Neural cell (in vitro differentiated cells): ENCODE data around the gene TSEN34. TPM values are rescaled to one million over a fixed set of nuclear protein-coding genes. Genes with fewer than 3 reads are reported as not detected.
"Not testable (repeated sequence)": the region's sequence is repeated elsewhere in the genome, so short reads cannot be mapped to it uniquely, and the experiment has no call there.

ENCODE experiments used
- H2AFZ ChIP-seq: fragments of 200-600, 300-800 bp; sonication (generic), shearing (Covaris generic); 2 replicates; pipeline ENCODE4 v1.6.0; 2014; ENCODE audit warnings: low read depth, mild to moderate bottlenecking, antibody characterized with exemption, low read length, moderate library complexity
- H3F3A ChIP-seq: fragments of 200-600 bp; shearing (Covaris generic); 2 replicates; pipeline ENCODE4 v1.6.1; 2016; ENCODE audit warnings: mild to moderate bottlenecking, moderate library complexity, mixed read lengths, antibody characterized with exemption, low read length; ENCODE audit not compliant: insufficient read depth, poor library complexity, severe bottlenecking
- H3K27ac ChIP-seq: fragments of 200-600, 300-800 bp; sonication (generic), shearing (Covaris generic); 2 replicates; pipeline ENCODE4 v1.5.1; 2014; ENCODE audit warnings: mild to moderate bottlenecking, low read length, moderate library complexity
- H3K27me3 ChIP-seq: fragments of 300-800, 200-600 bp; sonication (generic), shearing (Covaris generic); 2 replicates; pipeline ENCODE4 v1.6.0; 2014; ENCODE audit warnings: mild to moderate bottlenecking, low read depth, low read length, moderate library complexity; ENCODE audit not compliant: insufficient read depth
- H3K36me3 ChIP-seq: fragments of 300-800, 200-600 bp; sonication (generic), shearing (Covaris generic); 2 replicates; pipeline ENCODE4 v1.5.1; 2014; ENCODE audit warnings: mild to moderate bottlenecking, antibody characterized with exemption, low read length, moderate library complexity; ENCODE audit not compliant: insufficient read depth
- H3K4me2 ChIP-seq: fragments of 300-800, 200-600 bp; sonication (generic), shearing (Covaris generic); 2 replicates; pipeline ENCODE4 v1.6.0; 2014; ENCODE audit warnings: mild to moderate bottlenecking, low read length
- H3K4me3 ChIP-seq: fragments of 300-800, 200-600 bp; sonication (generic), shearing (Covaris generic); 2 replicates; pipeline ENCODE4 v1.5.1; 2014; ENCODE audit warnings: mild to moderate bottlenecking, low read length, moderate library complexity
- H3K79me2 ChIP-seq: fragments of 200-600 bp; shearing (Covaris generic); replicated peaks from 2 replicates; pipeline ENCODE4 v1.6.0; 2014; ENCODE audit warnings: mild to moderate bottlenecking, low read length, moderate library complexity; ENCODE audit not compliant: insufficient read depth
- H3K9ac ChIP-seq: fragments of 300-800, 200-600 bp; sonication (generic), shearing (Covaris generic); 2 replicates; pipeline ENCODE4 v1.6.1; 2016; ENCODE audit warnings: mild to moderate bottlenecking, low read length, mixed read lengths
- H3K9me2 ChIP-seq: fragments of 200-600 bp; shearing (Covaris generic); 2 replicates; pipeline ENCODE4 v1.6.1; 2016; ENCODE audit warnings: mild to moderate bottlenecking, low read length, mixed read lengths; ENCODE audit not compliant: insufficient read depth
- H3K9me3 ChIP-seq: fragments of 200-600, 300-800 bp; sonication (generic), shearing (Covaris generic); 2 replicates; pipeline ENCODE4 v1.6.1; 2016; ENCODE audit warnings: mild to moderate bottlenecking, mixed run types, low read length, moderate library complexity, mixed read lengths
- H4K20me1 ChIP-seq: fragments of 200-600 bp; shearing (Covaris generic); 2 replicates; pipeline ENCODE4 v1.6.1; 2016; ENCODE audit warnings: mild to moderate bottlenecking, mixed run types; ENCODE audit not compliant: insufficient read depth
- CTCF ChIP-seq: fragments of 450-650 bp; IDR thresholded peaks from 2 replicates; pipeline ENCODE4 v1.5.1; 2014; ENCODE audit warnings: antibody characterized with exemption, mild to moderate bottlenecking, moderate library complexity; ENCODE audit not compliant: poor library complexity, severe bottlenecking
- EP300 ChIP-seq: fragments of 450-650 bp; conservative IDR thresholded peaks from 2 replicates; pipeline ENCODE4 v1.6.1; 2014; ENCODE audit warnings: antibody characterized with exemption, mild to moderate bottlenecking, moderate library complexity; ENCODE audit not compliant: poor library complexity, severe bottlenecking
- EZH2 ChIP-seq: fragments of 200-600, 300-800 bp; shearing (Covaris generic), sonication (generic); IDR thresholded peaks from 2 replicates; pipeline ENCODE4 v1.6.1; 2014; ENCODE audit warnings: antibody characterized with exemption, low read length, borderline replicate concordance, mild to moderate bottlenecking; ENCODE audit not compliant: insufficient read depth, poor library complexity, severe bottlenecking
- MXI1 ChIP-seq: fragments of 450-650 bp; conservative IDR thresholded peaks from 2 replicates; pipeline ENCODE4 v1.6.1; 2014; ENCODE audit warnings: antibody characterized with exemption, mild to moderate bottlenecking; ENCODE audit not compliant: poor library complexity, severe bottlenecking
- POLR2AphosphoS5 ChIP-seq: IDR thresholded peaks from 2 replicates; pipeline ENCODE4 v1.6.1; 2012
- RAD21 ChIP-seq: fragments of 450-650 bp; conservative IDR thresholded peaks from 2 replicates; pipeline ENCODE4 v1.6.1; 2014; ENCODE audit warnings: antibody characterized with exemption, mild to moderate bottlenecking, moderate library complexity
- REST ChIP-seq: IDR thresholded peaks from 2 replicates; pipeline ENCODE4 v1.6.1; 2012; ENCODE audit warnings: borderline replicate concordance
- TAF1 ChIP-seq: IDR thresholded peaks from 2 replicates; pipeline ENCODE4 v1.6.1; 2012; ENCODE audit warnings: low read depth
- polyA plus RNA-seq: library from polyadenylated mRNA; depleted of rRNA; stranded (reverse); fragments of >200 nt; gene quantifications from 2 replicates; pipeline ENCODE4 v1.2.3, GENCODE V29; 2014

TSEN34 gene
- polyA plus RNA-seq, 1 donor from 2014 or later: 113 TPM

- no peaks in the 10 kb centered on the region for H3F3A ChIP-seq
- no peaks in the 10 kb centered on the region for H4K20me1 ChIP-seq
- peaks cover 16% of the 10 kb centered on the region for H3K79me2 ChIP-seq
- H3K36me3 ChIP-seq: no peaks in the 10 kb centered on the region
- no peak overlapping the region for H3K9ac ChIP-seq
- no peak overlapping the region for H3K27ac ChIP-seq
- no peaks in the 10 kb centered on the region for H3K9me3 ChIP-seq
- no peak overlapping the region for H3K4me3 ChIP-seq
- H3K9me2 ChIP-seq: no peaks in the 10 kb centered on the region
- no peak overlapping the region for H2AFZ ChIP-seq
- no peaks in the 10 kb centered on the region for H3K27me3 ChIP-seq
- H3K4me2 ChIP-seq: no peak overlapping the region
- TF ChIP-seq EP300: no peak
- TF ChIP-seq REST: no peak
- no peak for TF ChIP-seq EZH2
- TF ChIP-seq MXI1: no peak
- TF ChIP-seq CTCF: no peak
- TF ChIP-seq RAD21: no peak
- TF ChIP-seq POLR2AphosphoS5: no peak
Observed at GRCh38 chr19:54193011-54193410, 1.9 kb downstream of the TSEN34 start.

- H3K4me2 ChIP-seq, H3K9ac ChIP-seq, H2AFZ ChIP-seq, H3K27me3 ChIP-seq, H3F3A ChIP-seq, H3K27ac ChIP-seq, H3K36me3 ChIP-seq, H4K20me1 ChIP-seq, H3K9me3 ChIP-seq, H3K4me3 ChIP-seq, H3K9me2 ChIP-seq, H3K79me2 ChIP-seq: not testable (repeated sequence)
Observed at GRCh38 chr19:54194463-54194862, 3.4 kb downstream of the TSEN34 start.

GRCh38 chr19:54196536-54196935, 5.4 kb downstream of the TSEN34 start:
- no peaks in the 10 kb centered on the region for H3K9me3 ChIP-seq
- H3K79me2 ChIP-seq: peaks cover 13% of the 10 kb centered on the region
- H3K27me3 ChIP-seq: no peaks in the 10 kb centered on the region
- no peaks in the 10 kb centered on the region for H3K36me3 ChIP-seq
- no peaks in the 10 kb centered on the region for H3F3A ChIP-seq
- no peak overlapping the region for H3K27ac ChIP-seq
- H4K20me1 ChIP-seq: no peaks in the 10 kb centered on the region
- H2AFZ ChIP-seq: no peak overlapping the region
- H3K4me2 ChIP-seq: no peak overlapping the region
- TF ChIP-seq EZH2 (no peak), REST (no peak), CTCF (no peak), TAF1 (no peak), MXI1 (no peak), EP300 (no peak)
- H3K9me2 ChIP-seq: no peaks in the 10 kb centered on the region
- H3K4me3 ChIP-seq: no peak overlapping the region
- H3K9ac ChIP-seq: no peak overlapping the region
